Skeletal muscle satellite cell (primary cell): ENCODE data around the gene SDF4.

ENCODE experiments used
- H3K27me3 ChIP-seq: 2 replicates; pipeline ENCODE4 v1.7.0; 2013; ENCODE audit warnings: low read length; ENCODE audit not compliant: control insufficient read depth, insufficient read depth
- H3K36me3 ChIP-seq: 2 replicates; pipeline ENCODE4 v1.7.0; 2013; ENCODE audit warnings: mild to moderate bottlenecking, control low read depth, low read length; ENCODE audit not compliant: insufficient read depth
- H3K4me1 ChIP-seq: 2 replicates; pipeline ENCODE4 v1.7.0; 2013; ENCODE audit warnings: low read length; ENCODE audit not compliant: control insufficient read depth, insufficient read depth
- H3K4me2 ChIP-seq: 2 replicates; pipeline ENCODE4 v1.7.0; 2013; ENCODE audit warnings: mild to moderate bottlenecking, low read length
- H3K4me3 ChIP-seq: 2 replicates; pipeline ENCODE4 v1.7.0; 2013; ENCODE audit warnings: low read length
- H3K9ac ChIP-seq: 2 replicates; pipeline ENCODE4 v1.7.0; 2013; ENCODE audit warnings: mild to moderate bottlenecking, low read depth, low read length, moderate library complexity
- H3K9me3 ChIP-seq: replicated peaks from 2 replicates; pipeline ENCODE4 v1.7.0; 2013; ENCODE audit warnings: mild to moderate bottlenecking, control low read depth, low read length

SDF4 gene

DNA sequence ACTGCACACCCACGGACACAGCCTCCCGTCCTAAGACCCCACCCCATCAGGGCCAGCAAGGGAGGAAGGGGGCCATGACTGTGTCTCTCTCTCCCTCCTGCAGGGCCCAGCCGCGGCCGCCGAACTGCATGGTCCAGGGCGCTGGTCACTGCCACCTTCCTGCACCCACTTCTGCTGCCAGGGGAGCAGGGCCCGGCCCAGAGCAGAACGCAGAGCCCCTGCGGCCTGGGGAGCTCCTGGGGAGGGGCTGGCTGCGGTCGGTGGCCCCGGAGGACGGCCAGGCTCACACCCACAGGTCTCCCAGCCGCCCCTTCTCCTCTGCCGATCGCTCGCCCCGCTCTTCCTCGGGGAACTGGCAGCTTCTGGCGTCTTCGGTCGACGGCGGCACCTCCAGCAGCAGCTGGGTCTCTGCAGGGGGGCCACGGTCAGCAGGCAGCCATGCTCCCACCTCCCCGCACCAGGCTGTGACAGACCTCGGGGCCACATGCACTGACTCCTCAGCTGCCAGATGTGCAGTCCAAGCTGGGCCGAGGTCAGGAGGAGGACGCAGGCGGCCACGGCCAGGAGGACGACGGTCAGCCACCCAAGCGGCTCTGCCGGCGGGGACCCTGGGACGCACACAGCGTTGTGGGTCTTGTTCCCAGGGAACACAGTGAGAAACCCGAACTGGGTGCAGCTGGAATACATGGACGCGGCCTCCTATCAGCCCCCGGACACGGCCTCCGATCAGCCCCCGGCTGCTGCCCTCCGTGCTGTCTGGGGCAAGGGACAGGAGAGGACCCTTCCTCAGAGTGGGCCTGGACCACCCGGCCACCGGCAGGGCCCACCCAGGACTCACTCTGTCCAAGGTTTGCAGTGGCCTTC is 28.0 kb downstream of the SDF4 start:
- peaks cover 21% of the 10 kb centered on the region for H3K4me1 ChIP-seq

DNA sequence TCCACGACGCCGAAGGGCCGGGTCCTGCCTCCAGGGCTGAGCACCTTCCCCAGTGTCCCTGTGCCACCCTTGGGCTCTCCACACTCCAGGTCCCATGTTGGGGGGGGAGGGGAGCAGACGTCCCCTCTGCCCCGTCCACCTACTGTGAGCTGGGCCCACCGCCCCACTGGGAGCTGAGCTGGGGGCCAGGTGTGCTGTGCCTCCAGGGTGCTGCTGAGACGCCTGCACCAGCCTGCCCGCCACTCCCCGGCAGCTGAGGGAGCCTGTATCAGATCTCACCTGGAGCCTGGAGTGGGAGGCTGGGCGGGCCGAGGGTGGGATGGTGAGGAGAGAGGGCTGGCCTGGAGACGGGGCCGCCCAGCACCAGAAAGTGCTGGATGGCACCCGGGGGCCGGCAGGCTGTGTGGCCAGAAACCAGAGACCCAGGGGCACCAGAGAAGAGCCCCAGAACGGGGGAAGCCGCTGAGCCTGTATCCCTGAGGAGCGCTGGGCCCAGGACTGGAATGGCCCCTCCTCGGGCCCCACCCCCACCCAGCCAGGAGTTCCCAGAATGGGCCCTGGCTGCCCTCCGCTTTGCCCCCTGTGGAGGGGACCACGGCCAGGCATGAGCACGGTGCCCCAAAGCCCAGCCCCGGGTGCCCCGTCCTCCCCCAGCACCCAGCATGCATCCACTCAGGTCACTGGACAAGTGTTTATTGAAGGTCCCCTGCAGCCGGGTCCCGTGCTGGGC is 28.8 kb downstream of the SDF4 start:
- H3K36me3 ChIP-seq: no peaks in the 10 kb centered on the region
- H3K27me3 ChIP-seq: peaks cover 21% of the 10 kb centered on the region
- H3K4me2 ChIP-seq: no peak overlapping the region
- peaks cover 14% of the 10 kb centered on the region for H3K4me1 ChIP-seq
- H3K9me3 ChIP-seq: no peaks in the 10 kb centered on the region
- no peak overlapping the region for H3K4me3 ChIP-seq
- no peak overlapping the region for H3K9ac ChIP-seq

More for the DNA sequence above, 28.0 kb downstream of the SDF4 start:
- H3K9me3 ChIP-seq: no peaks in the 10 kb centered on the region
- H3K4me2 ChIP-seq: no peak overlapping the region
- H3K36me3 ChIP-seq: no peaks in the 10 kb centered on the region
- H3K9ac ChIP-seq: no peak overlapping the region
- H3K4me3 ChIP-seq: no peak overlapping the region
- H3K27me3 ChIP-seq: peaks cover 21% of the 10 kb centered on the region

GRCh38 chr1:1200876-1201810 is 30.7 kb downstream of the SDF4 start:
- H3K9me3 ChIP-seq: no peaks in the 10 kb centered on the region
- H3K4me2 ChIP-seq: peak overlapping the region; percentile 74
- H3K4me1 ChIP-seq: peaks cover 5% of the 10 kb centered on the region
- no peak overlapping the region for H3K9ac ChIP-seq
- H3K4me3 ChIP-seq: peak overlapping the region; percentile 52
- H3K27me3 ChIP-seq: peaks cover 9% of the 10 kb centered on the region
- H3K36me3 ChIP-seq: no peaks in the 10 kb centered on the region

- H3K27me3 ChIP-seq: peaks cover 4% of the 10 kb centered on the region
- H3K9ac ChIP-seq: no peak overlapping the region
- H3K9me3 ChIP-seq: no peaks in the 10 kb centered on the region
- H3K4me3 ChIP-seq: no peak overlapping the region
- H3K4me1 ChIP-seq: no peaks in the 10 kb centered on the region
- no peaks in the 10 kb centered on the region for H3K36me3 ChIP-seq
- H3K4me2 ChIP-seq: no peak overlapping the region
These were observed 31.6 kb downstream of the SDF4 start for GRCh38 chr1:1199961-1200875.

DNA sequence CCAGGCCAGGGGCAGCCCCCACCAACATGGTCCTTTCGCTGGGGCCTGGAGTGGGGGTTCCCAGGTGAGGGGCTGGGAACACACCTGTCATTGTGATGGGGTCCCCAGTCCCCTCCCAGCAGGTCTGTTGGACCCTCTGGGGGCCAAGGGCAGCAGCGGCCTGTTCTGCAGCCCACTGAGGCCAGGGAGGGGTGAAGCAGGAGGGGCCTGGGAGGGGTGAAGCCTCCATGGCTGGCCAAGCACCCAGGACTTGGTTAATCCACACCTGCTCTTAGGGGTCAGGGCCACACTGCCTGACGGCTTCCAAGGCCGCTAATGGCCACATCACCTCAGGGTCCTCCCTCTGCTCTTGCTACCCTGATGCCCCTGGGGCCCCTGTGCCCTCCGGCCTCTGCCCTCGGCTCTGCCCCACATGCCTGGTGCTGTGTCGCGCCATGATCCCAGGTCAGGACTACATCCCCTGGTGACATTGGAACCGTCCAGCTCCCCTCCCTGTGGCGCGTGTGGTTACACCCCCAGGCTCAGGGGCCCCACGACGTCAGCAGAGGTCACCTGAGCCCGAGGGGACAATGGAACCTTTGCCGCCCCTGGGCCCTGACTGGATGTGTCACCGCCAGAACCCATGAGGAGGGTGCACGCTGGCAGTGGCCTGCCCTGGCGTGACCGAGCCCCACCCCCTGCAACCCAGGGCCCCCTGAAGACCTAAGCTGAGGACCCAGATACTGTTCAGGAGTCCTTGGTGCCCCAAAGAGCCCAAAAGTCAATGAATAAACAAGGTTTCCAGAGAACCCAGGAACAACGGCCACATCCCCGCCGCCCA is 32.5 kb downstream of the SDF4 start:
- Histone ChIP-seq H3K4me1 (no peaks in the 10 kb centered on the region), H3K27me3 (peaks cover 7% of the 10 kb centered on the region), H3K4me2 (no peak overlapping the region), H3K36me3 (no peaks in the 10 kb centered on the region), H3K9me3 (no peaks in the 10 kb centered on the region), H3K4me3 (no peak overlapping the region), H3K9ac (no peak overlapping the region)

- no peak overlapping the region for H3K9ac ChIP-seq
- H3K4me3 ChIP-seq: no peak overlapping the region
- H3K36me3 ChIP-seq: no peaks in the 10 kb centered on the region
- no peak overlapping the region for H3K4me2 ChIP-seq
- H3K9me3 ChIP-seq: no peaks in the 10 kb centered on the region
- peaks cover 7% of the 10 kb centered on the region for H3K27me3 ChIP-seq
- H3K4me1 ChIP-seq: no peaks in the 10 kb centered on the region
These were observed 33.2 kb downstream of the SDF4 start for GRCh38 chr1:1198423-1199140.

DNA sequence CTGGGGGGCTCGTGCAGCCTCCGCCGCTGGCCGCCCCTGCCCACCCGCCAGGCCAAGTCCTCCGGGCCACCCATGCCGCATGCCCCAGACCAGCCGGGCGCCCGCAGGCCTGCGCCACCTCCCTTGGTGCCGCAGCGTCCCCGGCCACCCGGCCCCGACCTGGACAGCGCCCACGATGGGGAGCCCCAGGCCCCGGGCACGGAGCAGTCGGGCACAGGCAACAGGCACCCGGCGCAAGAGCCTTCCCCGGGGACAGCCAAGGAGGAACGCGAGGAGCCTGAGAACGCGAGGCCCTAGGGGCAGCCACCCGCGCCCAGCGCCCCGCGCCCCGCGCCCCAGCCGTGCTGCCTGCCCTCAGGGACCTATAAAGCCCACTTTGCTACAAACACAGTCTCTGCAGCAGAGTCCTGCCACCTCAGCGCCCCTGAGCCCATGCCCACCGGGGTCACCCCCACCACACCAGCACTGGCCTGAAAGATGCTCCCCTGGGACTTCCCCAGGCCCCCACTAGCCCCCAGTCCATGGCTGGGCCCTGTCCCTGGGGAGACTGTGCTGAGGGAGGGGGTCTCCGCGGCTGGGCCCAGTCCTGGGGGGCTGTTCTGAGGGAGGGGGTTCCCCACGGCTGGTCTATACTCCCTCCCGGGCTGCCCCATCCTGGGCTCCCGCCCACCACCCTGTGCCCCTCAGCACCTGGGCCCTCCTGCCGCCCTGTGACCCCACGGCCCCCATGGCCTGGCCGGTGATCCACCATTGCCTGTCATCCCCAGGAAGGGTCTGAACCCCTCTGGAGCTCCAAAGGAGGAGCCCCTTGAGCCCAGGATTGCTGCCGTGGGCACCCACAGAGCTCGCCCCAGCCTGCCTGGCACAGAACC is 34.0 kb downstream of the SDF4 start:
- Histone ChIP-seq H3K9ac (no peak overlapping the region), H3K36me3 (no peaks in the 10 kb centered on the region), H3K4me1 (no peaks in the 10 kb centered on the region), H3K4me3 (no peak overlapping the region), H3K9me3 (no peaks in the 10 kb centered on the region), H3K4me2 (no peak overlapping the region), H3K27me3 (peaks cover 7% of the 10 kb centered on the region)

DNA sequence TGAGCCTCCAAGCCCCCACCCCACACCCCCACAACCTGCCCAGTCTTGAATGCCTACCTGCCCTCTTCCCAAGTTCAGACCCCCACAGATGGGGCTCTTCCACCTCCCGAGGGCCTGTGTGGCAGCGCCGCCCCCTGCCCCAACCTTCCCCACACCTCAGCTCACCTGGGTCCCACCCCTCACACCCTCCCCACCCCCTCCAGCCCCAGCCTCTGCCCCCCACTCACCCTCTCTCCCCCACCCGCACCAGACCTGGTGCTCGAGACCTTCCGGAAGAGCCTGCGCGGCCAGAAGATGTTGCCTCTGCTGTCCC is 34.7 kb downstream of the SDF4 start:
- Histone ChIP-seq H3K36me3 (no peaks in the 10 kb centered on the region), H3K4me2 (no peak overlapping the region), H3K4me3 (no peak overlapping the region), H3K9me3 (no peaks in the 10 kb centered on the region), H3K27me3 (peaks cover 7% of the 10 kb centered on the region), H3K4me1 (no peaks in the 10 kb centered on the region), H3K9ac (no peak overlapping the region)

DNA sequence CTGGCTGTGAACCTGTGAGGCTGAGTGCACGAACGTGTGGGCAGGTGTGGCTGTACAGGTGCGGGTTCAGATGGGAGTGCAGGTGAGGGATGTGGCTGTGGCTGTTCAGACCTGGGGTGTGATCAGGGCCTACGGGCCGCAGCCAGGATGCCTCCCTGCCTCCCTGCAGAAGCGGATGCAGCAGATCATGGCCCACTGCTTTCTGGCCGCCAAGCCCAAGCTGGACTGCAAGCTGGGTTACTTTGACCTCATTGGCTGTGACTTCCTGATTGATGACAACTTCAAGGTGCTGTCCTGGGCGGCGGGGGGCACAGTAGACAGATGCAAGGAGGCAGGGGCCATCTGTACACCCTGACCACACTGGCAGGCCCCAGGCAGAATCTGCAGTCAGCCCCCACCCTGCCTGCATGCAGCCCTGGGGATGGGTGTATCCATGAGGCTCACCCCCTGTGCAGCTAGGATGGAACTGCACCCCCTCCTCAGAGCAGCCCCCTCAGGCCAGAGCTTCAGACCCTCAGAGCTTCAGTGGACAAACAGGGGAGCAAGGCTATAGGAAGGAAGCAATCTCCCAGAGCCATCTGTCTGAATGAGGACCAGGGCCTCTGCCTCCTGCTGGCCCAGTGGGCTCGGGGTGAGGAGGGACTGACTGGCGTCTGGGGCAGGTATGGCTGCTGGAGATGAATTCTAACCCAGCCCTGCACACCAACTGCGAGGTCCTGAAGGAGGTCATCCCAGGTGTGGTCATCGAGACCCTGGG is 35.2 kb downstream of the SDF4 start:
- no peak overlapping the region for H3K4me3 ChIP-seq
- no peak overlapping the region for H3K4me2 ChIP-seq
- H3K27me3 ChIP-seq: peaks cover 7% of the 10 kb centered on the region
- H3K9ac ChIP-seq: no peak overlapping the region
- no peaks in the 10 kb centered on the region for H3K4me1 ChIP-seq
- no peaks in the 10 kb centered on the region for H3K36me3 ChIP-seq
- H3K9me3 ChIP-seq: no peaks in the 10 kb centered on the region
